HG03442 (cell line): ENCODE measurements around the gene BHLHE23.
"Not testable (repeated sequence)": the region's sequence is repeated elsewhere in the genome, so short reads cannot be mapped to it uniquely, and the experiment has no call there.

Source experiments
- ATAC-seq: cut with Tn5 transposase; IDR thresholded peaks from one replicate; pipeline ENCODE4 v1.9.1; 2021; ENCODE audit warnings: mild to moderate bottlenecking, moderate library complexity; ENCODE audit not compliant: unreplicated experiment

BHLHE23 gene

DNA sequence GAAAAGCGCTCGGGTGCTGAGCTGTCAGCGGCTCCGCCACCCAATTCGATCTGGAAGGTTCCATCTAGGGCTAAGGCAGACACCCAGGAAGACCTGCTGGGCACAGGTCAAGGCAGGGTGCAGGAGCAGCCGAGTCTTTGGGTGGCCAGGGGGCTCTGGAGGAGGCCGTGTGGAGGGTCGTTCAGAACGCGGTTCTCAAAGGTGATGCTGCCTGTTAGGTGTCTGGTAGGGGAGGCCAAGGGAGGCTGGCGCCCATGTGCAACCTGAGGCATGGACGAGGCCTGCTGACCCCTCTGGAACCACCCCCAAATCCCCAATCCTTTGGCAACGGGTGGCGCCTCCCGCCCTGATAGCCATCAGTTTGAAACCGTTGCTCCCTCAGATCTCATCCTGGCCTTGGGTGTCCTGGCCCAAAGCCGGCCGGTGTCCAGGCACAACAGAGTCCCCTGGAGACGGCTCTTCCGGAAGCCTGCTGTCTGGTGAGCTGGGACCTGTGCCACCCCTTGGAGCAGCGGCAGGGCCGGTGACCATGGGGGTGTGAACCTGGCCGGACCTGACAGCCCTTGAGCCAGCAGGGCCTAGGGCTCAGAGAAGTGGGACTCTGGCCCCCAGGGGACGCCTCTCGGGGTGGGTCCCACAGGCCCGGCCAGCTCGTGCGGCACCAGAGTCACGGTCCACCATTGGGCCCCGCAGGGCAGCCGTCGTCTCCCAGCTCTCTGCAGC, 43.7 kb downstream of the BHLHE23 start:
- ATAC-seq: no peak

DNA sequence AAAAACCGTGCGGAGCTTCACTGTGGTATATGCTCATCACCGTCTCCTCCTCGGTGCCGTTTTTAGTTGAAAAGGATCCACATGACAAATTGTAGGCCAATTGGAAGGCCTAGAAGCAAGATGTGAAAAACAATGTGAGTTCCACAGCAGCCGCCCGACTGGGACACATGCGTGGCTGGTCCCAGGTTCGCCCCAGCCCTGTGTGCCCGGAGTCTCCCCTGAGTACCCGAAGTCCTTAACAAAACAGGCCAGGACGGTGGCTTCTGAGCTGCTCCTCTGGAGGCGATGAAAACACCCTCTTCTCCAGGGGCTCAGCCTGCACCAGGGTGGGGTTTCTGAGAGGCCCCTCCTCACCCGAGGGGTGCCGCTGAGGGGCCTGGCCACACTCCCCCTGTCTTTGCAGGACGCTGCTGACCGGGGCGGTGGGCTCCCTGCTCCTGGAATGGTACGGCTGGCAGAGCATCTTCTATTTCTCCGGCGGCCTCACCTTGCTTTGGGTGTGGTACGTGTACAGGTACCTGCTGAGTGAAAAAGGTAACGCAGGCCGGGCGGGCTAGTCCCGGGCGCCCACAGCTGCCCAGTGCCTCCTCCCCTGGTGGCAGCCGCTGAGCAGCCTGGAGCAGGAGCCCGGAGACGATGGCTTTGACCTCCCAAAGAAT, 44.4 kb downstream of the BHLHE23 start:
- no peak for ATAC-seq

DNA sequence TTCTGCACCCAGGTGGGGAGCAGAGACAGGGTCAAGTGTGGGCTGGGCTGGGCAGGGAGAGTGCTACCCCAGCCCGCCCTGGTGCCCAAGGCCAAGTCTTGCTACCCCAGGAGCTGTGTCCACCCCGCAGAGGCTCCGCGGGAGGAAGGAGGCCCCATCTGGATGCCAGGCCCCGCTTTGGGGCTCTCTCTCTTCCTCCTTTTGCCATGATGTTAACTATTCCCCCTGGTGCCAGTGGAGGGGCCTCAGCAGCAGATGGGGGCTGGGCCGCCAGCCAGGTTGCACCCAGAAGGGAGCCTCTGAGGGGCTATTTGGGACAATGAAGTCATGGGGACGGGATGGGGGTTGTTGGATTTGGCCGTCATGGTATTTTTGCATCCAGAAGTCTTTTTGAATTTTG, 45.0 kb downstream of the BHLHE23 start:
- ATAC-seq: no peak

DNA sequence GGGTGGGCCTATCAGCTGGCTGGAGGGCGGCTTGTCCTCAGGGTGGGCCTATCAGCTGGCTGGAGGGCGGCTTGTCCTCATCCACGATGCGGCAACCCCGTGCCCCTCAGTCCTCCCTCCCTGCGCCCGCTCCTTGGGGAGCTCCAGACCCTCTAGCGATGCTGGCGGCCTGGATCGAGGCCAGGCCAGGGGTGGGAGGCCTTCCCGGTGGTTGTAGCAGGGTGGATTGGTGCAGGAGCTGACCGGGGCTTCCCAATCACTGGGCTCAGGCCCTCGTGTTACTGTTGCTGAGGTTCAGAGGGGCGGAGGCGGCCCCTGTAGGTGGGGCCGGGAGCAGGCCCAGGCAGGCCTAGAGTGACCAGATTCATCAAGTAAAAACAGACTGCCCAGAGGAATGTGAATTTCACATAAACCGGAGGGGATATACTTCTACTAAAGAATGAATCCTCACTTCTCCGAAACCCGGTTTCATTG, 45.4 kb downstream of the BHLHE23 start:
- no peak for ATAC-seq

DNA sequence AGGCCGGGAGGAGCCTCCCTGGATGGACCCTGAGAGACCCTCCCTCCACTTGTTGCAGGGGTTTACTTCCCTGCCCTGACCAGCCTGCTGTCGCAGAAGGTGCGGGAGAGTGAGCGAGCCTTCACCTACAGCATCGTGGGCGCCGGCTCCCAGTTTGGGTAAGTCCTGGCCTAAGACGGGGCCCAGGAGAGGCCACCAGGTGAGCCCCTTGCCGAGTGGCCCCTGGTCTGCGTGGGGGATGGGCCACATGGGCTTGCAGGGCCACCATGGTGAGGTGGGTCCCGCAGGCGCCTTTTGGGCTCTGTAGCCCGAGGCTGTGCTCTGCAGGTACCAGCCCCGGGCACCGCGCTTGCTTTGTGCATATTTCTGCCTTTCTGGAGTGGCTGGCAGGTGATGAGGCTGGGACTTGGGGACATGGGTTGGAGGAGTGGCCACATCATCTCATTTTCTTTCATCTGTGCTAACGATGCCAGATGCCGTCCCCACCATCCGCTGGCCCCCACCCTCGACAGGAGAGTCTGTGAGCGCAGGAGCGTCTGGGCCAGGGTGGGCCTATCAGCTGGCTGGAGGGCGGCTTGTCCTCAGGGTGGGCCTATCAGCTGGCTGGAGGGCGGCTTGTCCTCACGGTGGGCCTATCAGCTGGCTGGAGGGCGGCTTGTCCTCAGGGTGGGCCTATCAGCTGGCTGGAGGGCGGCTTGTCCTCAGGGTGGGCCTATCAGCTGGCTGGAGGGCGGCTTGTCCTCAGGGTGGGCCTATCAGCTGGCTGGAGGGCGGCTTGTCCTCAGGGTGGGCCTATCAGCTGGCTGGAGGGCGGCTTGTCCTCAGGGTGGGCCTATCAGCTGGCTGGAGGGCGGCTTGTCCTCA, 46.1 kb downstream of the BHLHE23 start:
- not testable (repeated sequence) for ATAC-seq

DNA sequence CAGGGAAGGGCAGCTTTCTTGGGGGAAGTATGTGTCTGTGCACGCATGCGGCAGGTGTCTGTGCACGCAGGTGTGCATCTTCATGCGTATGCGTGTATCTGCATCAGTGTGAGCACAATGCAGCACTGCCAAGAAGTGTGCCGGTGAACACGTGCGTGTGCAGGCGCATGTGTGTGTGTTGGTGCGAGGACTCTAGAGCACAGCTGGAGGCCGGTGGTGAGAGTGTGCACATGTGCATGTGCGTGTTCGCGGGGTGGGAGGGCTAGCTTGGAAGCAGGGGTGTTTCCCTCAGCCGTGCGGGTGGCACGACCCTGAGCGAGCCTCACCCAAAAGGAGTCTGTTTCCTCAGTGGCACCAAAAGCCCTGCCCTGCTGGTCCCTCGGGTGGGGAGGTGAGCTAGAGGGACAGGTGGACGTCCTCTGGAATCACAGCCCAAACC, 46.7 kb downstream of the BHLHE23 start:
- no peak for ATAC-seq

DNA sequence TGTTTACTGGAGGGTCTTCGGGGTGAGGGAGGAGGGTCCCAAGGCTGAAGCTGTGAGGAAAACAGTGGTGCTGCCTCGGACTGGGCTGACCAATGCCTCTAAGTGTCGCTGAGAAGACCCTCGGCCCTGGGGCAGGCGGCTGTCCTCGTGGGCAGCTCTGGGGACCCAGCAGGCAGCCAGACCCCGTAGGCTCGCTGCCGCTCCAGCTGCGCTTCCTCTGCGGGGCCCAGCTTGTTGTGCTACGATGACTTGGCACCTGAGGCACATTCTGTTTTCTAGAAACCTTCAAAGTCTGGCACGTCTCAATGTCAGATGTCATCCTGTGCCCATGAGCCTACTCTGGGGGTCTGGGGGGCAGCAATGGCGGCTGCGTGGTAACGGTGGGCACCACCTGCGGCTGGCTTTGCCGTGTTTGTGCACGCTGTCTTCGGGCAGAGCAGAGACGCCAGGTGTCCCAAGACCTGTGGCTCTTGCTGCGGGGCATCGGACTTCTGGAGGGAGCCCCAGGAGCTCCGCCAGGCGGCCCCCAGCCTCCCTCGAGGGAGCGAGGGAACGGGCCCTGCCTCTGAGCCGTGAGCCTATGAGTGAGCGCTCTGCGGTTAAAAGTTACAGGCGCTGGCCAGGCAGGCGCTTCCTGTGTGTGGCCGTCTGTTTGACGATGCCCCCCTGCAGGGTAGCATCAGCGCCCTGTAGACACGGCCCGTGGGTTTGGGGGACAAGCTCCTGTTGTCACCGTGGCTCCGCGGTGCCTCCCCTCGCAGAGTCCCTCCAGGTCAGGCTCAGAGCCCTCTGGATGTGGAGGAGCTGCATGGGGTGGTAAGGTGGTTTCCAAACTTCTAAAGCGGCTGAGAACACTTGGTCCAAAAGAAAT, 47.4 kb downstream of the BHLHE23 start:
- no peak for ATAC-seq

DNA sequence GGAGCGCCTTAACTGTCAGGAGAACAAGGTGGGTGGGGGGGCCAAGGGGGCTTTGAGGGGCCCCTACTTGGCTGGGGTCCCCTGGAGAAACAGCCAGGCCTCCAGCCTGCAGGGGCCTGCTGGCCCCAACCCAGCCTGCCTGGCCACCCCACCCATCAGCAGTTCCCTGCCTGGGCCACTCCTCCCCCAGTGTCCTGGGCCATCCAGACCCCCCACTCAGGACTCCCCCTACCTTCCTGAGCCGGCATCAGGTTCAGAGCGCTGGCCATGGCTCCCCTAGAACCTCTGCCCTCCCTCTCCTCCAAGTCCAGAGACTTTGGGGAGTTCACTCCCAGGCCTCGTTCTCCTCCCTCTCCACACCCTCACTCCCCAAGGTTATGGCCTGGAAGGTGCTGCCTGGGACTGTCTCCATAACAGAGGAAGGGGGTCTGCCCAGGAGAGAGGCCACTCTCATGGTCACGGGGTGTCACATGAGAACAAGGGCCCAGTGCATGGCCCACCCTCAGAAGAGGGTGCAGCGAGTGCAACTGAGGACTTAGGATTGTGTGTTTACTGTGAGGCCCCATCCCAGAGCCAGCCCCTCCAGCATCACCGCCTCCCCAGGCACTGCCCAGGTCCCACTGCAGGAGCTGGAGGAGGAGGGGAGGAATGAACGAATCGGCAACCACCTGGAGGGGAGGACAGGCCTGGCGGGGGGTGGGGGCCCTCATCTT, 48.2 kb downstream of the BHLHE23 start:
- ATAC-seq: no peak

DNA sequence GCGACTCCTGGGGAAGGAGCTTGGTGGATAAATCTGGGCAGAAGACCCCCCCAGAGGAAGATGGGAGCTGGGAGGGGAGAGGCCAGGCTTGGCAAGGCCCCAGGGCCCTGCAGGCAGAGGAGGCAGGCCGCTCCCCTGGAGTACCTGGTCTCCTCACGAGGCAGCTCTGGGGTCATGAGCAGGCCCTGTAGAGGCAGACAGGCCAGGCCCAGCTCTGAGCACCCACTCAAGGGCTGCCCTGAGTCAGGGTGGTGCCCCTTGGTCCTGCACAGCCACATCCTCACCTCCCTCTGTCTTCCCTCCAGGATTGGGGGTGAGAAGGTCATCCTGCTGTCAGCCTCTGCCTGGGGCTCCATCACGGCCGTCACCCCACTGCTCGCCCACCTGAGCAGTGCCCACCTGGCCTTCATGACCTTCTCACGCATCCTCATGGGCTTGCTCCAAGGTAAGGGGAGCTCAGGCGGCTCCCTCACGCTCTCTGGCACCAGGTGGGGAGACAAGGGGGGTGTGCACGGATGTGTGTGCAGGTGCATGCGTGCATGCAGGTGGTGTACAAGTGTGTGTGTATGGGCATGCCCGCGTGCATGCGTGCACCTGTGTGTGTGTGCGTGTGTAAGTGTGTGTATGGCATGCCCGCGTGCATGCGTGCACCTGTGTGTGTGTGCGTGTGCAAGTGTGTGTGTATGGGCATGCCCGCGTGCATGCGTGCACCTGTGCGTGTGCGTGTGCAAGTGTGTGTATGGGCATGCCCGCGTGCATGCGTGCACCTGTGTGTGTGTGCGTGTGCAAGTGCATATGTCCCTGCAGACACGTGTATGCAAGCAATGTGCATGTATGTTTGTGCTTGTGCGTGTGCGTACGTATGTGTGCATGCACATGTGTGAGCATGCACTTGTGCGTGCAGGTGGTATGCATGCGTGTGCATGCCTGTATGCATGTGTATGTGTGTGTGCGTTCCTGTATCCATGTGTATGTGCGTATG, 49.3 kb downstream of the BHLHE23 start:
- ATAC-seq: no peak

DNA sequence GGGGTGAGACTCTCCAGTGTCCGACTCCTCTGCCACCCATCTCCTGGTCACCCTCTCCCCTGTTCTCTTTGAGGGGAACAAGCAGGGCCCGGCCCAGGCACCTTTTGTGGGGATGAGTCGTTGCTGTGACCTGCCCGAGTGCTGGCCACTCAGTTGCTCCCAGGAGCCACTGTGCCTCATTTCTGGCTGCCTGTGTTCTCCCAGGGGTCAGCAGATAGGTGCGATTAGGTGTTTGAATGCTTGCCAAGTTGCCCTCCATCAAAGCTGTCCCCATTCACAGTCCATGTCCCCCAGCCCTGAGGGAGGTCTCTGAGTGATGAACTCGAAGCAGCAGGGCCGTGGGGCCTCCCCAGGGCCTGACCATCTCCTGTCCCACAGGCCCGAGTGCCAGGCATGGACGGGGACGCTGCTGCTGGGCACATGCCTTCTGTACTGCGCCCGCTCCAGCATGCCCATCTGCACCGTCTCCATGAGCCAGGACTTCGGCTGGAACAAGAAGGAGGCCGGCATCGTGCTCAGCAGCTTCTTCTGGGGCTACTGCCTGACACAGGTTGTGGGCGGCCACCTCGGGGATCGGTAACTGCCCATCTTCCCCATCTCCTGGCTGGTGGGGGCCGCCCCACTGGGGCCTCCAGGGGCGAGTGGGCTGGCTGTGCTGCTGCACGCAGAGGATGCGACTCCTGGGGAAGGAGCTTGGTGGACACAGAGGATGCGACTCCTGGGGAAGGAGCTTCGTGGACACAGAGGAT, 50.2 kb downstream of the BHLHE23 start:
- ATAC-seq: no peak
